HL-60/S4 (cell line): Measurements from ENCODE around the gene IFI27L2.

ENCODE experiments used
- in situ Hi-C: fragments of 300-500 bp; cut with MboI; formaldehyde crosslinking; loops from 2 replicates; pipeline ENCODE4 v1.14.3; 2022; ENCODE audit warnings: low sequenced_read_pairs

The IFI27L2 gene

GRCh38 chr14:94153750-94154342 is 24.4 kb upstream of the IFI27L2 start:
- in situ Hi-C loops, result no loop called here

GRCh38 chr14:94152676-94153075 is 23.3 kb upstream of the IFI27L2 start:
- in situ Hi-C loops, result no loop called here

- in situ Hi-C loops, result no loop called here
Observed at GRCh38 chr14:94145902-94146527, 16.6 kb upstream of the IFI27L2 start.

GRCh38 chr14:94144765-94145164 is 15.4 kb upstream of the IFI27L2 start:
- in situ Hi-C loops, result no loop called here

DNA sequence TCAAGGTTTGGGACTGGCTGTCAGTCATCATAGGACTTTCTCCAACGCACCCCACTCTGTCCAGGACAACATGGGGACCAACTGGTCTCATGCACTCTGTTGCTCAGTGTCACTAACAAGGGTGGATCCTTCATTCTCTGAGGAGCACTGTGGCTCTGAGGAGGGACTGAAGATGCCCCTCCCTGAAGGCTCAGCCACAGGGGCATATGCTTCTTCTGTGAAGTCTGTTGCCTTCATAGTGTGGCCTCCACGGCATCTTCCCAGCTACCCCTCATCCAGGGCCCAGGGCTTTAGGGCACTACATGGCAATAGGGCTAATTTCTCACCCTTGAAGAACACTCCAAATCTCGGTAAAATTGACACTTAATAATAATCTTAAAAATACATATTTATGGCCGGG is 14.3 kb upstream of the IFI27L2 start:
- in situ Hi-C loops, result no loop called here

GRCh38 chr14:94143239-94143638 is 13.8 kb upstream of the IFI27L2 start:
- in situ Hi-C loops, result no loop called here

GRCh38 chr14:94142836-94143235 is 13.4 kb upstream of the IFI27L2 start:
- in situ Hi-C loops, result no loop called here

- in situ Hi-C loops, result no loop called here
Observed at GRCh38 chr14:94142247-94142646, 12.8 kb upstream of the IFI27L2 start.

DNA sequence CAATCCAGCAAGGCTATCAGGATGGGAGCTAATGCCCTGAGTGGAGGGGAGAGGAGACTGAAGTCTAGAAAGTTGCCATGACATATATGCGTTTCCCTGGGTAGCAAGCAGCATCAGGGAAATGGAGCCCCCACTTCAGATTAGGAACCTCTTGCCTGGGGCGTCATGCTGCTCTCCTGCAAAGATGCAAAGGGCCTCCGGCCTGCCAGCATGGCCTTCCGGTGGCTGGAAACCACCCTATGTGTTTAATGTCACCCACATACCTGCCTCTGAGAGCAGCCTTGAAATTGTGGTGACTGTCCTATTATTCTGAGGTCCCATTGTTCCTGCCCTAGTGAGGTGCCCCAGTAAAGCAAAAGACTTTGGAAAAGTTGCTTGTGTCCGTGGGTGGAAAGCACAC is 10.0 kb upstream of the IFI27L2 start:
- in situ Hi-C loops, result no loop called here

DNA sequence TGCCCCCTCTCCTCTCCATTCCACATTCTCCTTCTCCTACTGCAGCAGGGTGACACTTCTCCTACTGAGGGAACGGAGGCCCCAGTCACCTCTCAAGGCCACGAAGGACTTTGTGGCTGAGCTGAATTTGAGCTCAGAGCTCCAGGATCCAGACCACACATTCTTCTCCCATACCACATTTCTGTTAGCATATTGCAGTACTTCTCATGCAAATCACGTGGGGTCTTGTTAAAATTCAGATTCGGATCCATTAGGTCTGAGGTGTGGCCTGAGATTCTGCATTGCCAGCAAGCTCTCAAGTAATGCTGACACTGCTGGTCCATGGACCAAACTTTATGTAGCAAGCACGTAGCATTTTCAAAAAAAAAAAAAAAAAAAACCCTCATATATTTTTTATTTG is 9.6 kb upstream of the IFI27L2 start:
- in situ Hi-C loops, result no loop called here

GRCh38 chr14:94138251-94138650 is 8.8 kb upstream of the IFI27L2 start:
- in situ Hi-C loops, result no loop called here

- in situ Hi-C loops, result no loop called here
Observed at GRCh38 chr14:94136575-94137331, 7.3 kb upstream of the IFI27L2 start.

DNA sequence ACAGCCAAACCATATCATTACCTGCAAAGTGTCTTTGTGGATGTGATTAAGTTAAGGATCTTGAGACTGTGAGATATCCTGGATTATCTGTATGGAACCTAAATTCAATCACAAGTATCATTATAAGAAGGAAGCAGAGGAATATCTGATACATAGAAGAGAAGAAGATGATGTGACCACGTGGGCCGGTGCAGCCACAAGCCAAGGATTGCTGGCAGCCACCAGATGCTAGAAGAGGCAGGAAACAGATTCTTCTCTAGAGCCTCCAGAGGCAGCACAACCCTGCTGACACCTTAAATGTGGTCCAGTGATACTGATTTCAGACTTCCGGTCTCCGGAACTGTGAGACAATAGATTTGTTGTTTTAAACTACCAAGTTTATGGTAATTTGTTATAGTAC is 6.1 kb upstream of the IFI27L2 start:
- in situ Hi-C loops, result no loop called here

- in situ Hi-C loops, result no loop called here
Observed at GRCh38 chr14:94132285-94132887, 3.0 kb upstream of the IFI27L2 start.

DNA sequence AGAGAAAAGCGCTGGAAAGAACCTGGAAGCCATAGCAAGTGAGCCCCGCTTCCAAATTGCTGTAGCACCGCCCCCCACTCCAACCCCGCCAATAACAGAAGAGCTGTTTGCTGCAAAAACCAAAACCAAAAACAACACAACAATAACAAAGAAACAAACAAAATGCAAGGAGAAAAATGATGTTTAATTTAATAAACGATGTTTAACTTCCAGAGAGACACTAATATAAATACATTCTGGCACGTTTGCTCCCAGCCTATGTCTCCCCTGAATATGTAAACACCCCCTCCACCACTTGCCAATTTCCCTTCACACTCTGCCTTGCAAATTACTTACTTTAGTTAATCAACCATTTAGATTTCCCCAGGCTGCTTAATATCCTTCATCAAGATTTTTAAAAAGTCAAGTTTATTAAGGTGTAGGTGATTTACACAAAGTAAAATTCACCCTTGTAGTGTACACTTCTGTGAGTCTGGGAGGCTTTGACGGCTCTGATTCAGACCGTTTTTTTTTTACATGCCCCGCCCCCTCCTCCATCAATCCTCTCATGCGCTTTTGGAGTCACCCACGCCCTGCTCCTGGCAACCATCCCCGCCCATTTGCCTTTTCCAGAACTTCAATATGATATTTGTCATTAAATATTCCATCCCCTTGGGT is 482 bp upstream of the IFI27L2 start:
- in situ Hi-C loops, result no loop called here

- in situ Hi-C loops, result no loop called here
Observed at GRCh38 chr14:94128216-94128839, 1.1 kb downstream of the IFI27L2 start.

- in situ Hi-C loops, result no loop called here
Observed at GRCh38 chr14:94127330-94127729, 2.1 kb downstream of the IFI27L2 start.

DNA sequence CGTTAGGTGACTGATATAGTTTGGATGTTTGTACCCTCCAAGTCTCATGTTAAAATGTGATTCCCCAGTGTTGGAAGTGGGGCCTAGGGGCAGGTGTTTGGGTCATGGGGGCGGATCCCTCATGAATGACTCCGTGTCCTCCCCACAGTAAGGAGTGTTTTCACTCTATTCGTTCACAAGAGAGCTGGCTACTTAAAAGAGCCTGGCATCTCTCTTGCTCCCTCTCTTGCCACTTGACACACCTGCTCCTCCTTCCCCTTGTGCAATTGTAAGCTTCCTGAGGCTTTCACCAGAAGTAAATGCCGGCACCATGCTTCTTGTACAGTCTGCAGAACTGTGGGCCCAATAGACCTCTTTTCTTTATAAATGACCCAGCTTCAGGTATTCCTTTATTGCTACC is 2.6 kb downstream of the IFI27L2 start:
- in situ Hi-C loops, result no loop called here

GRCh38 chr14:94126419-94126677 is 3.1 kb downstream of the IFI27L2 start:
- in situ Hi-C loops, result no loop called here

DNA sequence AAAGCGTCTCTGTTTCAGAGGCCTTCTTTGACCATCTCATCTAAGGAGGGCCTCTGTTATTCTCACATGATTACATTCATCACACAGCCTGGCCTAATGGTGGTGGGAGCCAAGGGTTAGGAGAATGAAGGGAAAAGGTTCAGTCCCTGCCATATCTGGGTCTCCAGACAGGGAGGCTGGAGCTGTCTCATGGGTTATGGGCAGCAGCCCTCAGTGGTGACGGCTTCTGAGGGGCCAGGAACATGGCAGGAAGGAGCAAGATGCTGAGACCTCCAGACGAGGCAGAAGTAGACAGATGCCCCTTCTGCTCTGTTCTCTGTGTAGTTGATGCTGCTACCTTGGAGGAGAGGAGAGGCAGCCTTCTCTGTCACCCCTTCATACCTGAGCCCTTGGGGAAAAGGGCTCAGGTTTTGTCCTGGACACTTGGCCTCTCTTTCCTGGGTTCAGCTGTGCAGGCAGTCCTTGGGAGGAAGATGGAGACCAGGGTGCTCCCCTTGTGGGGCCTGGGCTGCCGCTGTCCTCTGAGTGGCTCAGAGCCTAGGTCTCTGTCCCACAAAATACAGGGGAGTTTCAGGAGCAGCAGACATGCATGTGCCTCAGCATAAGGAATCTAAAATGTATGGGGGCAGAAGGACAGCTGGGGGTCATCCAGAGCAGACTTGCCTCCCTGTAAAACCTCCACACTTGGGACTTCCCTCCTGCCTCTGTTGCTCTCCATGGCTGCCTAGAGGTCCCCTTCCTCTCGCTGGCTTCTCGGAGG is 3.6 kb downstream of the IFI27L2 start:
- in situ Hi-C loops, result no loop called here
